ENCODE results near the gene PCYOX1L.

The PCYOX1L gene

GRCh38 chr5:149357370-149358293 lies at the start of gene PCYOX1L:
Gene PCYOX1L, plus strand, starts transcription at chr5:149358046. Its CDS starts 23 bp downstream, at chr5:149358069.
- no peak for FAIRE-seq

GRCh38 chr5:149309354-149309753 lies 48.5 kb upstream of the PCYOX1L start:
- FAIRE-seq = no peak

GRCh38 chr5:149310488-149310887 lies 47.4 kb upstream of the PCYOX1L start:
- no peak for FAIRE-seq

GRCh38 chr5:149310947-149311658 lies 46.7 kb upstream of the PCYOX1L start:
- no peak for FAIRE-seq

GRCh38 chr5:149313151-149313841 lies 44.5 kb upstream of the PCYOX1L start:
- no peak for FAIRE-seq

- no peak for FAIRE-seq
These were observed 43.2 kb upstream of the PCYOX1L start for GRCh38 chr5:149314571-149315111.

- FAIRE-seq = no peak
These were observed 42.1 kb upstream of the PCYOX1L start for GRCh38 chr5:149315753-149316152.

- FAIRE-seq = peak; percentile 88
These were observed 40.4 kb upstream of the PCYOX1L start for GRCh38 chr5:149317281-149318048.

- no peak for FAIRE-seq
These were observed 38.7 kb upstream of the PCYOX1L start for GRCh38 chr5:149319174-149319573.

GRCh38 chr5:149320791-149321330 lies 37.0 kb upstream of the PCYOX1L start:
- no peak for FAIRE-seq

- no peak for FAIRE-seq
These were observed 35.3 kb upstream of the PCYOX1L start for GRCh38 chr5:149322518-149322917.

GRCh38 chr5:149323210-149323609 lies 34.6 kb upstream of the PCYOX1L start:
- no peak for FAIRE-seq

GRCh38 chr5:149323621-149324205 lies 34.1 kb upstream of the PCYOX1L start:
- FAIRE-seq = no peak

- FAIRE-seq = no peak
These were observed 33.2 kb upstream of the PCYOX1L start for GRCh38 chr5:149324641-149325040.

- no peak for FAIRE-seq
These were observed 32.6 kb upstream of the PCYOX1L start for GRCh38 chr5:149325166-149325735.

- FAIRE-seq = no peak
These were observed 32.0 kb upstream of the PCYOX1L start for GRCh38 chr5:149325894-149326293.

- FAIRE-seq = no peak
These were observed 31.2 kb upstream of the PCYOX1L start for GRCh38 chr5:149326611-149327010.

- FAIRE-seq = no peak
These were observed 29.7 kb upstream of the PCYOX1L start for GRCh38 chr5:149328177-149328576.

- FAIRE-seq = no peak
These were observed 24.0 kb upstream of the PCYOX1L start for GRCh38 chr5:149333711-149334443.

- no peak for FAIRE-seq
These were observed 20.1 kb upstream of the PCYOX1L start for GRCh38 chr5:149337736-149338135.
